SK-N-SH (cell line): ENCODE data around the gene NTRK3.

ENCODE experiments used
- CTCF ChIP-seq: fragments of 200-600 bp; sonication (generic); IDR thresholded peaks from 2 replicates; pipeline ENCODE4 v1.6.1; 2017; ENCODE audit warnings: antibody characterized with exemption, mild to moderate bottlenecking, moderate library complexity
- FOXM1 ChIP-seq: IDR thresholded peaks from 2 replicates; pipeline ENCODE4 v1.4.0; 2012; ENCODE audit warnings: low read depth, mild to moderate bottlenecking
- JUND ChIP-seq: IDR thresholded peaks from 2 replicates; pipeline ENCODE4 v1.4.0; 2012
- MAX ChIP-seq: IDR thresholded peaks from 2 replicates; pipeline ENCODE4 v1.4.0; 2012; ENCODE audit warnings: low read depth
- NFIC ChIP-seq: IDR thresholded peaks from 2 replicates; pipeline ENCODE4 v1.4.0; 2012; ENCODE audit warnings: borderline replicate concordance
- NRF1 ChIP-seq: IDR thresholded peaks from 2 replicates; pipeline ENCODE4 v1.6.1; 2012; ENCODE audit warnings: low read depth, mild to moderate bottlenecking, low read length
- PBX3 ChIP-seq: IDR thresholded peaks from 2 replicates; pipeline ENCODE4; 2012
- POLR2AphosphoS5 ChIP-seq: IDR thresholded peaks from 2 replicates; pipeline ENCODE4 v1.6.1; 2012; ENCODE audit warnings: low read depth, low read length
- REST ChIP-seq: IDR thresholded peaks from 2 replicates; pipeline ENCODE4 v1.6.1; 2012; ENCODE audit warnings: mild to moderate bottlenecking, low read depth, low read length, moderate library complexity
- TAF1 ChIP-seq: IDR thresholded peaks from 2 replicates; pipeline ENCODE4 v1.6.1; 2012; ENCODE audit warnings: low read depth, mild to moderate bottlenecking, low read length, moderate library complexity, borderline replicate concordance
- YY1 ChIP-seq: IDR thresholded peaks from 2 replicates; pipeline ENCODE4 v1.4.0; 2012; ENCODE audit warnings: low read depth, mild to moderate bottlenecking

GRCh38 chr15:88174571-88174970, 82.0 kb downstream of the NTRK3 start:
- TF ChIP-seq REST (no peak), CTCF (no peak), JUND (no peak), FOXM1 (no peak), MAX (no peak), NRF1 (no peak), NFIC (no peak), PBX3 (no peak), YY1 (no peak), POLR2AphosphoS5 (no peak), TAF1 (no peak)
